ENCODE results near the gene LPCAT3. TPM values are rescaled to one million over a fixed set of nuclear protein-coding genes. Genes with fewer than 3 reads are reported as not detected.

LPCAT3 gene
- total and polyA plus RNA-seq, 2 of the 13 experiments (the other 11 are each of a cell fraction or from before 2014, with no cell fraction given), result 44.5 to 64.3 TPM

GRCh38 chr12:6974180-6974579 is 44.1 kb downstream of the LPCAT3 start:
- no TSS peak for BruUV-seq (replicated peaks)
- no peaks in the 10 kb centered on the region; a peak in 1 of 5 replicates for H3K27me3 ChIP-seq (ENCODE audit: control insufficient read depth in 1 of 2, insufficient read depth in 2 of 2, low read length in 2 of 2)
- H2AFZ ChIP-seq (ENCODE audit: low read length), result no peak overlapping the region
- H3K27ac ChIP-seq (ENCODE audit: extremely low read length, insufficient read depth, low read length), result no peak overlapping the region
- 91% methylated on average over 6 of the region's 6 CpGs for WGBS (ENCODE audit: low lambda C conversion rate)
- CTCF ChIA-PET (ENCODE audit: low intra/inter-chr PET ratio, low total read pairs), result no interaction called here
- DNase-seq (ENCODE audit: low spot score) (no peak), ATAC-seq (no peak), FAIRE-seq (no peak)
- intact Hi-C loops (cut with micrococcal nuclease; ENCODE audit: unreplicated experiment) (no loop called here), in situ Hi-C loops (cut with HindIII; ENCODE audit: extremely low pct_ligation_motif_present, low pct_unique_long_range_greater_than_20kb) (no loop called here)
- POLR2A ChIA-PET, result interaction anchor here (0.8 to 1.5 kb wide), 4 partner anchors 10 to 30 kb away, joined by 3 to 10 read pairs (median 3); partner anchors contain the start of genes C12orf57 and RNU7-1
- H3K4me1 ChIP-seq (ENCODE audit: insufficient read depth, low read length), result peaks cover 33% of the 10 kb centered on the region
- H3K9ac ChIP-seq (ENCODE audit: insufficient read depth, low read depth, low read length), result no peak overlapping the region
- H3K9me3 ChIP-seq (ENCODE audit: low read length), result no peaks in the 10 kb centered on the region
- H3K36me3 ChIP-seq (replicated peaks in 1 of 2; ENCODE audit: control insufficient read depth in 1 of 2, insufficient read depth in 2 of 2, low read length in 2 of 2), result peaks cover 14 to 37% of the 10 kb centered on the region in 2 experiments
- no peak for TF ChIP-seq GMEB2 (CRISPR knock-in tag; IDR thresholded peaks at IDR 0.05; ENCODE audit: low read depth)
- TF ChIP-seq POLR2G (IDR thresholded peaks at IDR 0.05; ENCODE audit: low read depth, low read length), result peak; percentile 31; the same call in 1 of the 2 replicates
- no peak for TF ChIP-seq NR2F6 (IDR thresholded peaks at IDR 0.05)
- TF ChIP-seq NR2F6 (CRISPR knock-in tag; IDR thresholded peaks at IDR 0.05), result no peak
- 0 out of 4 replicates have a peak, but pooled peaks of 1 of the 2 experiments have one; percentile 15 for TF ChIP-seq POLR2A (IDR thresholded peaks at IDR 0.05; ENCODE audit: insufficient read depth in 1 of 2, low read depth in 2 of 2, low read length in 2 of 2)
- peak; percentile 29 for TF ChIP-seq RBM22 (optimal IDR thresholded peaks at IDR 0.05; ENCODE audit: low read length)
- no peak overlapping the region for H3K4me3 ChIP-seq (replicated peaks in 1 of 3; ENCODE audit: insufficient read depth in 1 of 3, low read depth in 2 of 3, low read length in 3 of 3)
- H3K4me2 ChIP-seq (ENCODE audit: low read depth, low read length), result no peak overlapping the region
- H4K20me1 ChIP-seq (ENCODE audit: insufficient read depth, low read length), result no peaks in the 10 kb centered on the region
- peaks cover 33% of the 10 kb centered on the region for H3K79me2 ChIP-seq (ENCODE audit: insufficient read depth, low read length)

GRCh38 chr12:6970096-6970527 is 48.2 kb downstream of the LPCAT3 start:
- Histone ChIP-seq H3K4me2 (ENCODE audit: low read depth, low read length) (peak overlapping the region; percentile 97), H2AFZ (ENCODE audit: low read length) (no peak overlapping the region), H3K27me3 (ENCODE audit: control insufficient read depth in 1 of 2, insufficient read depth in 2 of 2, low read length in 2 of 2) (no peaks in the 10 kb centered on the region; a peak in 1 of 5 replicates), H3K4me1 (ENCODE audit: insufficient read depth, low read length) (peaks cover 41% of the 10 kb centered on the region), H4K20me1 (ENCODE audit: insufficient read depth, low read length) (no peaks in the 10 kb centered on the region; the same call in 1 of the 2 replicates), H3K36me3 (replicated peaks in 1 of 2; ENCODE audit: control insufficient read depth in 1 of 2, insufficient read depth in 2 of 2, low read length in 2 of 2) (peaks cover 30 to 52% of the 10 kb centered on the region in 2 experiments), H3K9ac (ENCODE audit: insufficient read depth, low read depth, low read length) (peak overlapping the region; percentile 91), H3K79me2 (ENCODE audit: insufficient read depth, low read length) (peaks cover 49% of the 10 kb centered on the region), H3K27ac (ENCODE audit: extremely low read length, insufficient read depth, low read length) (peak overlapping the region; percentile 95), H3K4me3 (replicated peaks in 1 of 3; ENCODE audit: insufficient read depth in 1 of 3, low read depth in 2 of 3, low read length in 3 of 3) (peak overlapping the region; percentile 81 to 99 (median 85)), H3K9me3 (ENCODE audit: low read length) (no peaks in the 10 kb centered on the region)
- POLR2A ChIA-PET, result interaction anchor here (0.6 to 3.2 kb wide), 7 partner anchors 9 to 159 kb away, joined by 3 to 42 read pairs (median 3); partner anchors contain the start of genes C12orf57, RBP5, RNU7-1 and SPSB2
- CTCF ChIA-PET (ENCODE audit: low intra/inter-chr PET ratio, low total read pairs), result interaction anchor here (0.9 kb wide), 1 partner anchor 139 kb away, joined by 3 read pairs; the partner anchor contains the start of gene C1RL
- in situ Hi-C loops (cut with HindIII; ENCODE audit: extremely low pct_ligation_motif_present, low pct_unique_long_range_greater_than_20kb), result no loop called here
- intact Hi-C loops (cut with micrococcal nuclease; ENCODE audit: unreplicated experiment), result loop anchor here (1.0 kb wide), 1 partner anchor 48 kb away; the partner anchor contains the start of gene LPCAT3
- ATAC-seq (peak; percentile 63), DNase-seq (ENCODE audit: low spot score) (peak; percentile 36), FAIRE-seq (no peak)
- TSS peak; percentile 53 for BruUV-seq (replicated peaks)
- WGBS (ENCODE audit: low lambda C conversion rate), result no CpG with 5 or more reads among the region's 31 CpGs
- no peak for TF ChIP-seq SOX6 (IDR thresholded peaks at IDR 0.05)
- TF ChIP-seq SOX6 (CRISPR knock-in tag; IDR thresholded peaks at IDR 0.05), result no peak
- 0 out of 2 replicates have a peak, but pooled peaks have one; percentile 42 for TF ChIP-seq EED (CRISPR knock-in tag; IDR thresholded peaks at IDR 0.05)
- TF ChIP-seq NR2F2 (IDR thresholded peaks at IDR 0.05; ENCODE audit: borderline replicate concordance, low read depth), result peak; percentile 68; the same call in 1 of the 2 replicates
- TF ChIP-seq GABPA (IDR thresholded peaks at IDR 0.05; ENCODE audit: low read depth, low read length), result no peak; the same call in 1 of the 2 replicates
- TF ChIP-seq GABPA (CRISPR knock-in tag; IDR thresholded peaks at IDR 0.05; ENCODE audit: low read depth), result no peak
- TF ChIP-seq SIX4 (CRISPR knock-in tag; IDR thresholded peaks at IDR 0.05), result no peak
- peak; percentile 42; the same call in 1 of the 2 replicates for TF ChIP-seq ZSCAN29 (CRISPR knock-in tag; conservative IDR thresholded peaks at IDR 0.05)
- peak; percentile 23; the same call in 1 of the 2 replicates for TF ChIP-seq IRX3 (CRISPR knock-in tag; IDR thresholded peaks at IDR 0.05; ENCODE audit: borderline replicate concordance, low read depth)
- TF ChIP-seq NR2C2 (CRISPR knock-in tag; IDR thresholded peaks at IDR 0.05; ENCODE audit: borderline replicate concordance), result peak; percentile 97
- peak; percentile 48; the same call in 1 of the 2 replicates for TF ChIP-seq ZNF558 (CRISPR knock-in tag; IDR thresholded peaks at IDR 0.05; ENCODE audit: borderline replicate concordance)
- no peak for TF ChIP-seq ZNF660 (CRISPR knock-in tag; IDR thresholded peaks at IDR 0.05; ENCODE audit: borderline replicate concordance, low read depth)
- TF ChIP-seq ZNF703 (CRISPR knock-in tag; IDR thresholded peaks at IDR 0.05; ENCODE audit: borderline replicate concordance), result 0 out of 2 replicates have a peak, but pooled peaks have one; percentile 7

Data from HepG2 (cell line).